ENCODE measurements around the gene GRB10. TPM values are rescaled to one million over a fixed set of nuclear protein-coding genes. Genes with fewer than 3 reads are reported as not detected.

The GRB10 gene
- total RNA-seq, 1 experiment from 2014 or later: 47.9 TPM

DNA sequence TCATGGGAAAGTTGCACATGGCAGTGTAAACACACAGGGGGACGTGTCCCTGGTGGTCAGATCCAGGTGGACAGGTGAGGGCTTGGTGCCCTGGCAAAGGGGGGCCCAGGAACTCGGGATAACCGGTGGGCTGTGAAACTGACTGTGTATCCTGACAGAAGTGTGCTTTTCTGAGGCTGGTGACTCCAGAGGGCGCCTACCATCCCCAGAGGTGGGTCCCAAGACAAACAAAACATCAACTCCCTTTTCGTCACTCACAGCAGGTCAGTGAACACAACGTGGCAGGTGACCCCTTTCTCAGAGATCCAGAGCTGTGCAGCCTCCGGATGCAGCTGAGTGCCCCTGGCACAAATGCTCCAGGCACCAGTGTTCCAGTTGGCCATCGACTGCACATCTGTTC, 161.5 kb downstream of the GRB10 start:
- no peak for DNase-seq
- no TSS peak for BruUV-seq (replicated peaks)
- Histone ChIP-seq H3K36me3 (ENCODE audit: low read depth) (peaks cover 3% of the 10 kb centered on the region; the same call in 1 of the 2 replicates), H3K9me2 (ENCODE audit: insufficient read depth) (no peaks in the 10 kb centered on the region), H3K79me2 (ENCODE audit: low read depth) (no peaks in the 10 kb centered on the region), H3K4me2 (no peak overlapping the region), H3F3A (ENCODE audit: insufficient read depth, low read depth) (no peaks in the 10 kb centered on the region), H3K4me1 (replicated peaks; ENCODE audit: insufficient read depth) (peaks cover 12% of the 10 kb centered on the region; the same call in 1 of the 2 replicates), H3K27ac (no peak overlapping the region), H4K20me1 (ENCODE audit: insufficient read depth) (peaks cover 6% of the 10 kb centered on the region), H3K4me3 (no peak overlapping the region), H3K9me3 (ENCODE audit: insufficient read depth, low read depth) (no peaks in the 10 kb centered on the region), H2AFZ (no peak overlapping the region), H3K27me3 (ENCODE audit: insufficient read depth, low read depth) (no peaks in the 10 kb centered on the region)
- CTCF ChIA-PET: no interaction called here
- TF ChIP-seq EZH2 (IDR thresholded peaks at IDR 0.05; ENCODE audit: low read depth) (no peak), CTCF (conservative IDR thresholded peaks at IDR 0.05) (no peak)
- intact Hi-C loops (cut with micrococcal nuclease; ENCODE audit: unreplicated experiment): no loop called here
- POLR2A ChIA-PET (ENCODE audit: unreplicated experiment): no interaction called here

DNA sequence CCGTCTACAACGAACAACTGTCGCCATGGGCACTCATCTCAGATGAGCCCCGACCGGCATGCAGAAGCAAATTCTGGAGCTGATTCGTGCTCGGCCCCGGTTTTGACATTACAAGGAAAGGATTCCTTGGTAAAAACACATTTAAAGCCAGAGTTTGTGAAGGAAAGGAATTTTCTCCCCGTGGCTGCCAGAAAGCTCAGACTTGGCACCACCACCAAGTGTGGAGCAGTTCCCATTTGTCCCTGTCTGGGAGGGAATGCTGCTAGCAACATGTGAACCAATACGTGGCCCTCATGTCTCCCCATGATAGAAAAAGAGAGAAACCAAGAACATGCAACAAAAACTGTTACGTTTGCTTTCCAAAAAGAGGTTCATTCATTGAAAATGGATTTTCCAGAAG, 162.3 kb downstream of the GRB10 start:
- BruUV-seq (replicated peaks): no TSS peak
- no peaks in the 10 kb centered on the region for H3K27me3 ChIP-seq (ENCODE audit: insufficient read depth, low read depth)
- ChIA-PET CTCF (no interaction called here), POLR2A (ENCODE audit: unreplicated experiment) (no interaction called here)
- H3F3A ChIP-seq (ENCODE audit: insufficient read depth, low read depth): no peaks in the 10 kb centered on the region
- no peak for DNase-seq
- H4K20me1 ChIP-seq (ENCODE audit: insufficient read depth): peaks cover 9% of the 10 kb centered on the region
- H3K4me3 ChIP-seq: no peak overlapping the region
- H3K4me1 ChIP-seq (replicated peaks; ENCODE audit: insufficient read depth): peaks cover 12% of the 10 kb centered on the region; the same call in 1 of the 2 replicates
- no peak overlapping the region for H3K4me2 ChIP-seq
- no peaks in the 10 kb centered on the region for H3K9me3 ChIP-seq (ENCODE audit: insufficient read depth, low read depth)
- no peaks in the 10 kb centered on the region for H3K79me2 ChIP-seq (ENCODE audit: low read depth)
- H3K27ac ChIP-seq: no peak overlapping the region
- intact Hi-C loops (cut with micrococcal nuclease; ENCODE audit: unreplicated experiment): no loop called here
- H3K36me3 ChIP-seq (ENCODE audit: low read depth): peaks cover 1% of the 10 kb centered on the region; the same call in 1 of the 2 replicates
- H2AFZ ChIP-seq: no peak overlapping the region
- no peaks in the 10 kb centered on the region for H3K9me2 ChIP-seq (ENCODE audit: insufficient read depth)
- TF ChIP-seq EZH2 (IDR thresholded peaks at IDR 0.05; ENCODE audit: low read depth) (no peak), CTCF (conservative IDR thresholded peaks at IDR 0.05) (no peak)

- H3K9me2 ChIP-seq (ENCODE audit: insufficient read depth): no peaks in the 10 kb centered on the region
- peaks cover 12% of the 10 kb centered on the region; the same call in 1 of the 2 replicates for H3K4me1 ChIP-seq (replicated peaks; ENCODE audit: insufficient read depth)
- H4K20me1 ChIP-seq (ENCODE audit: insufficient read depth): peaks cover 11% of the 10 kb centered on the region
- POLR2A ChIA-PET (ENCODE audit: unreplicated experiment): no interaction called here
- no peak for DNase-seq
- H3K4me3 ChIP-seq: no peak overlapping the region
- no peaks in the 10 kb centered on the region for H3K9me3 ChIP-seq (ENCODE audit: insufficient read depth, low read depth)
- H3K36me3 ChIP-seq (ENCODE audit: low read depth): no peaks in the 10 kb centered on the region
- TF ChIP-seq EZH2 (IDR thresholded peaks at IDR 0.05; ENCODE audit: low read depth): no peak
- no peak for TF ChIP-seq CTCF (conservative IDR thresholded peaks at IDR 0.05)
- H3F3A ChIP-seq (ENCODE audit: insufficient read depth, low read depth): no peaks in the 10 kb centered on the region
- H2AFZ ChIP-seq: no peak overlapping the region
- intact Hi-C loops (cut with micrococcal nuclease; ENCODE audit: unreplicated experiment): loop anchor here (2.0 to 5.0 kb wide), 4 partner anchors 151 to 543 kb away; no protein-coding TSS in a partner anchor
- CTCF ChIA-PET: no interaction called here
- H3K27me3 ChIP-seq (ENCODE audit: insufficient read depth, low read depth): no peaks in the 10 kb centered on the region
- BruUV-seq (replicated peaks): no TSS peak
- H3K79me2 ChIP-seq (ENCODE audit: low read depth): no peaks in the 10 kb centered on the region
- H3K4me2 ChIP-seq: no peak overlapping the region
- H3K27ac ChIP-seq: no peak overlapping the region
Observed at GRCh38 chr7:50619684-50620083, 163.0 kb downstream of the GRB10 start.
